LNCaP clone FGC (cell line): ENCODE data around the gene BICDL2.

ENCODE experiments used
- DNase-seq: peaks from one replicate; pipeline ENCODE4 v3.0.0-alpha.2; 2011; ENCODE audit warnings: low read depth
- H3K4me3 ChIP-seq: 2 replicates; pipeline ENCODE4 v1.5.1; 2011; ENCODE audit warnings: mild to moderate bottlenecking, low read depth, low read length, control low read depth
- TF ChIP-seq, protein P1 (sequence below): IDR thresholded peaks from 2 replicates; pipeline ENCODE4 v1.5.1; 2012; ENCODE audit warnings: mild to moderate bottlenecking; ENCODE audit not compliant: control insufficient read depth, insufficient read depth; ENCODE audit errors: extremely low read depth

Gene BICDL2

DNA sequence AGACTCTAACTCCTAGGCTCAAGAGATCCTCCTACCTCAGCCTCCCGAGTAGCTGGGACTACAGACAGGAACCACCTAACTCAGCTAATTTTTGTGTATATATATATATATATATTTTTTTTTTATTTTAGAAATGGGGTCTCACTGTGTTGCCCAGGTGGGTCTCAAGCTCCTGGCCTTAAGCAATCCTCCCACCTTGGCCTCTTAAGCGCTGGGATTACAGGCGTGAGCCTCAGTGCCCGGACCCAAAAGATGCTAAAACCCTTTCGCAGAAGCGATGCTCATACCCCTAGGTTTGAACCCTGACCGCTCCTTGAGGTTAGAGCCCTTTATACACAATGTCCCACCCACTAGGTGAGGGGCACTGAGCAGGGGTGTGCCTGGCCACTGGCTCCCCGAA lies 26.2 kb downstream of the BICDL2 start:
- no peak for DNase-seq
- TF ChIP-seq, protein P1, sequence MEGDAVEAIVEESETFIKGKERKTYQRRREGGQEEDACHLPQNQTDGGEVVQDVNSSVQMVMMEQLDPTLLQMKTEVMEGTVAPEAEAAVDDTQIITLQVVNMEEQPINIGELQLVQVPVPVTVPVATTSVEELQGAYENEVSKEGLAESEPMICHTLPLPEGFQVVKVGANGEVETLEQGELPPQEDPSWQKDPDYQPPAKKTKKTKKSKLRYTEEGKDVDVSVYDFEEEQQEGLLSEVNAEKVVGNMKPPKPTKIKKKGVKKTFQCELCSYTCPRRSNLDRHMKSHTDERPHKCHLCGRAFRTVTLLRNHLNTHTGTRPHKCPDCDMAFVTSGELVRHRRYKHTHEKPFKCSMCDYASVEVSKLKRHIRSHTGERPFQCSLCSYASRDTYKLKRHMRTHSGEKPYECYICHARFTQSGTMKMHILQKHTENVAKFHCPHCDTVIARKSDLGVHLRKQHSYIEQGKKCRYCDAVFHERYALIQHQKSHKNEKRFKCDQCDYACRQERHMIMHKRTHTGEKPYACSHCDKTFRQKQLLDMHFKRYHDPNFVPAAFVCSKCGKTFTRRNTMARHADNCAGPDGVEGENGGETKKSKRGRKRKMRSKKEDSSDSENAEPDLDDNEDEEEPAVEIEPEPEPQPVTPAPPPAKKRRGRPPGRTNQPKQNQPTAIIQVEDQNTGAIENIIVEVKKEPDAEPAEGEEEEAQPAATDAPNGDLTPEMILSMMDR: no peak
- no peak overlapping the region for H3K4me3 ChIP-seq

DNA sequence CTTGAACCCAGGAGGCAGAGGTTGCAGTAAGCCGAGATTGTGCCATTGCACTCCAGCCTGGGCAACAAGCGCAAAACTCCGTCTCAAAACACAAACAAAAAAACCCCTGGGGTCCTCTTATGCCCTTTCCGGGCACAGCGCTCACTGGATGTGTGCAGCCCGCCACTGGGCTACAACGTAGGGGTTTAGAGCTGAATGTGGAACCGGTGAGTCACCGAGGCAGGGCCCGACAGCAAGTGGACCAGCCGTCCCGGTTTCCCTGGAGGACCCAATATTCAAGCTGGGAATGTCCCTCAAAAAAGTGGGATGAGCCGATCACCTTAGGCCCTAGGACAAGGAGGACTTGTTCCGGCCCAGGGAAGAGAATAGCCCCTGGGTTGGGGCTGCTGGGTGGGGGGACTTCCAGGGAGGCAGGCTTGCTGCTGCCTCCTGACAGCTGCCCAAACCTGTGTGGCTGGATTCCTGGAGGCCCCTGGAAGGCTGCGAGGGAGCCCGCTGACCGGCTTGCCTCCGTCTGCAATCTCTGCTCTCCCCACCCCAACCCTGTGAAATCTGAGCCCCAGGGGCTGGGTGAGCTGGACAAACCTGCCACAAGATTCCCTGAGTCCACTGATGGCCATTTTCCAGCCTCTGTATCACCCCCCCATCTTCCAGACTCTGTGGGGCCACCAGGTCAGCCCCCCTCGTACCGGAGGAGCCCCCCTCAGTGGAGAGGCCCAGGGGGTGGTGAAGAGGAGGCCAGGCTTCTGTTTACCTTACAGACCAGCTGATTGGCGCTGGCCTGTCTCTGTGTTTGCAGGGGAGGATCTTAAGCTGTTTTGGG lies 27.0 kb downstream of the BICDL2 start:
- H3K4me3 ChIP-seq: no peak overlapping the region
- TF ChIP-seq, protein P1: no peak
- DNase-seq: no peak

DNA sequence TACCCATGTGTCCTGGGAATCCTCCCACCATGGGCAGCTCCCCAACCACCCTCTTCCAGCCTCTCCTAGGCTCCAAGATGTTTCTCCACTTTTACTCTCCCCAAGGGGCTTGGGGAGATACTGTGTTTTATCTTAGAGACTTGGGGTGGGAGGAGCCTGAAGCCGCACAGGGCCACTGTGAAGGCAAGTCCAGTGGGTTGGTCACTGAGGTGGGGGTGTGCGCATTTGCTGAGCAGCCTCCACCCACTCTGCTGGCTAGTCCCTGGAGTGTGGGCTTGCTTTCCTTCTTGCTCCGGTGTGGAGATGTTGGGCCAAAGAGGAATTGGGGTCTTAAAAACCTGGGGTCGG lies 28.1 kb downstream of the BICDL2 start:
- no peak overlapping the region for H3K4me3 ChIP-seq
- TF ChIP-seq, protein P1: no peak
- DNase-seq: no peak

DNA sequence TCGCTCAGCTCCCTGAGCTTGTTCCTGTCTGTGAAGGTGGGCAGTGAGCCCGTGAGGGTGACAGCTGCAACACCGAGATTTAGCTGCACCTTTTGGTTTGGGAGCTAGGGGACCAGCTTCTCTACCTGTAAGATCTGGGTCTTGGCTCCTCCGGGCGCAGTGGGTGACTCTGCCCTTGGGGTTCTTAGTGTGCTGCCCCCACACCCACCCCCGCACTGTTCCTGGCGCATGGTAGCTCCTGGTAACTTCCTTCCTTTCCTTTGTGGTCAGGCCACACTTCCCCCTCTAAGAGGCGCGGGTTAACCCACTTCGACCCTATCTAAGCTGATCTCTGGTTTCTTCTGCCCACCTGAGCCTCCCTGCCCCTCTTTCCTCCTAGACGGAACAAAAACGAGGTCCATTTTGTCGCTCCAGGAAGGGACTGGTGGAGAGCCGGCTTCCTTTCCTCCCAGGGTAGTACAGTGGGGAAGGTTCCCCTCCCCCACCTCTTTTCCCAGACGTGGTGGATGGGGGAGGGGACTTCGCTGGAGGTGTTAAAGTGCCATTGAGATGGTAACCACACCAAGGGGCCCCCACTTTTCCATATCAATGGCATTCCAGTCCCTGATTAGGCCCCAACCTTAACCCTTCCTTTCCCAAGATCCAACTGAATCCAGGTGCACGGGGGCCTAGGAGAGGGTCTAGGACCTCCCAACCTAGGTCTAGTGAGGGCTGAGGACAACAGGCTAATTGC lies 28.6 kb downstream of the BICDL2 start:
- H3K4me3 ChIP-seq: no peak overlapping the region
- TF ChIP-seq, protein P1: no peak
- no peak for DNase-seq

DNA sequence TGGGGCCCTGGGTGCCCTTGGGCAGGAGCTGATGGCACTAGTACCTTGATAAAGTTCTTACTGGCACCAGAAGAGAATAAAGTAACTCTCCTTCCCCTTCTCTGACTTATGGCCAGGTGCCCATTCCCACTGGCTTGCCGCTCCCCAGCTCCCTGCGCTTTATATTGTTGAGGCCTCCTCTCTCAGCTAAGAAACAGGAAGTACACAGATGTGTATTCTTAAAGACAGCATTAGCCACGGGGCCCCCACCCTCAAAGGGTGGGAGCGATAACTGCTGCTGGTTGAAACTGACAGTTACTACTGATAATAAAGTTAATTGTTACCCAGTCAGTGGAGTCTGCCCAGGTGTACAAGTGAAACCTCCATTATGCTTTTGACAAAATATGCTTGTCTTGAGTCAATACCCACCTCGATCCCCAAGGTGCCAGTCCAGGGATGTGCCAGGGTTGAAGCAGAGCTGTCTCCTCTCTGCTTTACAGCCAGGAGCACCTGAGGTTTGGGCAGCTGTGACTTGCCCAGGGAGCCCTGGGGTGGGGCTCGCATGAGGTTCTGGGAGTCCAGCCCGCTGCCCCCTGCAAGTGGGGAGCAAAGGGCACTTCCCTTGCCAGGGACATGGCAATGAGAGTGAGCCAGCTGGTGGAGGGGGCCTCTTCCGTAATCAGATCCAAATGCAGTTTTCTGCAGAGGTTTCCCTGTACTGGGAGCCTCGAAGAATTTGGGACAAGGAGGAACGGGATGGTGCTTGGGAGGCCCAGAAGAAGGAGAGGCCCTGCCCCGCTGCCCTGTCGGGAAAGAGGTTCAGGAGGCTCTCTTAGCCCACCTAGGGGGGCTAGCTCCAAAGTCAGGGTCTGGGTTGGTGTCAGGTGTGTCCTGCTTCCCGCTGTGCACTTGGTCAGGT lies 29.4 kb downstream of the BICDL2 start:
- no peak for DNase-seq
- TF ChIP-seq, protein P1: no peak
- H3K4me3 ChIP-seq: no peak overlapping the region

DNA sequence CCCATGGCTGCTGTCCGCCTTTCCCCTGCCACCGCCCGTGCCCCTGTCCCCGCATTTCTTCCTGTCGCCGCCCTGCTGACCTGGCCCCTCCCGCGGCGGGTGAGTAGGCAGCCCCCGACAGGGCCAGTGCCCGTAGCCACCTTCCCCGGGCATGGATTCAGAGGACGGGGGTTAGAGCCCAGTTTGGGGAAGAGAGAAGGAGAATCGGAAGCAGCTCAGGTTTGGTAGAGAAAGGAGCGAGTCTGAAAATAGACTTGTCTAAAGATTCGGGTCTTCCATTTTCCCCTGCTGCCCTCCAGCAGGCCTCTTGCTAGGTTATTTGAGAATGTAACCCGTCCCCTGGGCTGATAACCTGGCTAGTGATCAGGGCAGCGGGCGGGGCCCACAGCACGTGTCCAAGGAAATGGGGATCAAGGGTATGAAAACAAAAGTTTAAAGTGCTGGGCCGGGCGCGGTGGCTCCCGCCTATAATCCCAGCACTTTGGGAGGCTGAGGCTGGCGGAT lies 31.9 kb downstream of the BICDL2 start:
- TF ChIP-seq, protein P1: no peak
- DNase-seq: no peak
- H3K4me3 ChIP-seq: peak overlapping the region; percentile 57
